Activated CD4-positive, alpha-beta T cell treated with anti-CD3 and anti-CD28 coated beads for 36 hours (primary cell): Measurements from ENCODE around the gene ASS1. TPM values are rescaled to one million over a fixed set of nuclear protein-coding genes. Genes with fewer than 3 reads are reported as not detected.

Experiments
- ATAC-seq: fragments of 200-7000 bp; cut with Tn5 transposase; one replicate; pipeline ENCODE4 v1.10.0; 2021; ENCODE audit warnings: mild to moderate bottlenecking, moderate library complexity
- CTCF ChIA-PET: fragments of 350-600 bp; sonication (Branson Sonifier 250); formaldehyde crosslinking; loops from one replicate; lab custom pipeline; 2021; ENCODE audit warnings: antibody characterized with exemption; lab: Charles Lee
- POLR2A ChIA-PET: fragments of 350-600 bp; sonication (Branson Sonifier 250); formaldehyde crosslinking; loops from one replicate; lab custom pipeline; 2021; ENCODE audit warnings: antibody characterized with exemption, inconsistent platforms; lab: Charles Lee
- DNase-seq: peaks from one replicate; pipeline ENCODE4 v3.0.0-alpha.2; 2020
- H3K27ac Mint-ChIP-seq: one replicate; pipeline ENCODE4 v1.8.0; 2021; ENCODE audit warnings: mixed read lengths
- H3K27me3 Mint-ChIP-seq: one replicate; pipeline ENCODE4 v1.8.0; 2021; ENCODE audit warnings: mixed read lengths
- H3K36me3 Mint-ChIP-seq: one replicate; pipeline ENCODE4 v1.8.0; 2021; ENCODE audit warnings: low read depth, mixed read lengths
- H3K4me1 Mint-ChIP-seq: one replicate; pipeline ENCODE4 v1.8.0; 2021; ENCODE audit warnings: mixed read lengths
- H3K4me3 Mint-ChIP-seq: one replicate; pipeline ENCODE4 v1.8.0; 2021; ENCODE audit warnings: mild to moderate bottlenecking, moderate library complexity, mixed read lengths
- H3K9me3 Mint-ChIP-seq: one replicate; pipeline ENCODE4 v1.8.0; 2021; ENCODE audit warnings: low read depth, mixed read lengths
- intact Hi-C, 2 experiments: fragments of 100-400 bp; cut with DNase I in 1 of 2; cut with micrococcal nuclease in 1 of 2; formaldehyde crosslinking; loops; one replicate each; pipeline versions ENCODE4 v1.14.2 to v1.15.1; 2022 to 2024; cut with DNase I, micrococcal nuclease
- total RNA-seq, 2 experiments: library from RNA; stranded (reverse); gene quantifications; one replicate each; pipeline ENCODE4 v1.2.3, GENCODE V29; 2021

ASS1 gene
- total RNA-seq, 2 experiments from 2014 or later, result 8.6 to 9.3 TPM

DNA sequence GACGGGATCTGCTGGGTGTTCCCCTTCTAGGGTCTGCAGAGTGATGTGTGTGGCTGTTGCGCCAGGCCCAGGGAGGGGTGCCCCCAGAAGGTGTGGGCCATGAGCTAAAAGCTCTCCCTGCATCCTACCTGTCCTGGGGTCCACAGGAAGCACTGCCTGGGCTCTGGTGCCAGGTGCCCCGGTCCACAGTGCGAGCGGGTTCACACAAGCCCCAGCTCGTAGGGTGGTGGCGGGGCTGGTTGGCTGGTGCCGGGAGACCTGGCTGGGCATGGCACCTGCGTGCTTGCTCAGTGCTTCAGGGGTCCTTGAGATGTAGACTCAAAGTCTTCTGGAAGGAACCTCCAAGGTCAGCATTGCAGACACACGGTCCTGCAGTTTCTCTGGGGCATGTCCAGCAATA, 25.5 kb downstream of the ASS1 start:
- H3K9me3 Mint-ChIP-seq, result no peaks in the 10 kb centered on the region
- DNase-seq, result no peak
- intact Hi-C loops, result no loop called here
- ChIA-PET CTCF (no interaction called here), POLR2A (no interaction called here)
- H3K27ac Mint-ChIP-seq, result no peak overlapping the region
- peaks cover 24% of the 10 kb centered on the region for H3K27me3 Mint-ChIP-seq
- no peak overlapping the region for H3K4me3 Mint-ChIP-seq
- ATAC-seq, result no peak
- H3K4me1 Mint-ChIP-seq, result no peaks in the 10 kb centered on the region
- H3K36me3 Mint-ChIP-seq, result no peaks in the 10 kb centered on the region

DNA sequence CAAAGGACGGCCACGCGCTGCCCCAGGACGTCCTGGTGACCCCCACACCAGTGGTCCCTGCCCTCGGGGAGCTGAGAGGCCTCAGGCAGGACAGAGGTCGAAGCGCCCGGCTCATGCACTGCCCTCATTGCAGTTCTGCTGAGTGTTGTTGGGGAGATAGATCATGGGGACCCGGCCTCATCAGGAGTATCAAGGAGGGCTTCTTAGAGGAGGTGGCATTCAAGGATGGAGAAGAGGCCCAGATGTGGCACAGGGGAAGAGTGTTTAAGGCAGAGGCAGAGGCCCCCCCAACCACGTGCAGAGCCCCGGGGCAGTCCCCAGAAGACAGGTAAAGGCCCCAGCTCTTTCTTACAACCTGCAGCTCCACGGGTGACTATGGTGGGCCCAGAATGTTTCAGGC, 26.2 kb downstream of the ASS1 start:
- Mint-ChIP-seq H3K36me3 (no peaks in the 10 kb centered on the region), H3K4me1 (no peaks in the 10 kb centered on the region), H3K4me3 (no peak overlapping the region), H3K27ac (no peak overlapping the region), H3K9me3 (no peaks in the 10 kb centered on the region), H3K27me3 (peaks cover 27% of the 10 kb centered on the region)
- CTCF ChIA-PET, result interaction anchor here (0.6 kb wide), 1 partner anchor 237 kb away, joined by 3 read pairs; no protein-coding TSS in a partner anchor
- DNase-seq, result no peak
- no peak for ATAC-seq
- POLR2A ChIA-PET, result no interaction called here
- intact Hi-C loops, result no loop called here

DNA sequence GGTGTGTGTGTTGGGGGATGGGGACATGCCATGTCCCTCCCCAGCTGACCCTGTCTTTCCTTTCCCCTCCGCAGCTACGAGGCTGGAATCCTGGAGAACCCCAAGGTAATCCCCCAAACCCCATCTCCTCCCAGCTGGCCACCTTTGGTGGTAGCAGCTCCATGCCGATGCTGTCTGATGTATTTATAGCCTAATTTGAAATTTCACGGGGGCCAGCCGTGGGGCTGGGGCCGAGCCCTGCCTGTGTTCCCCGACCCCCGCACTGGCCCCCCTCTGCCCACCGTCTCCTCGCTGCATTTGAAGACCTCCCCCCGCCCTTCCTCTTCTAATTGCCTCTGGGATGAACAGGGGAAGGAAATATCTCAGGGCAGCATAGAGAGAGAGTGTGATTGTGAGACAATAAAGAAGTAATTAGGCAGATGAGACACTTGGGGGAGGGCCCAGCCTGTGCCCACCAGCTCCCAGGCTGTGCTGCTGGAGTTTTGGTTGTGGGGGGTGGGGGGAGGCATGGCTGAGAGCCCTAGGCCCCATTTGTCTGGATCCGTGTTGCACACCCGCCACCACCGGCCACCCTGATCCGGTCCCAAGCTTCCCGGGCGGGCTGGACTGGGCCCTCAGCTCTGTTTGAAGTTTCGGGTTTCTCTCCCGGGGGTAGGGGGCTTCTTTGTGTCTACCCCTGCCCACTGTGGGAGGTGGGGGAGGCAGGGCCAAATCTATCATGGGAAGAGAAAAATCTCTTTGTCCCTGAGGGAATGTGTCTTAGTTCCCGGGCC, 26.8 kb downstream of the ASS1 start:
- ChIA-PET CTCF (interaction anchor here (0.6 kb wide), 1 partner anchor 236 kb away, joined by 3 read pairs; no protein-coding TSS in a partner anchor), POLR2A (no interaction called here)
- Mint-ChIP-seq H3K4me3 (no peak overlapping the region), H3K9me3 (no peaks in the 10 kb centered on the region), H3K4me1 (no peaks in the 10 kb centered on the region), H3K27ac (no peak overlapping the region), H3K36me3 (no peaks in the 10 kb centered on the region), H3K27me3 (peaks cover 25% of the 10 kb centered on the region)
- intact Hi-C loops, result no loop called here
- DNase-seq, result no peak
- ATAC-seq, result no peak

DNA sequence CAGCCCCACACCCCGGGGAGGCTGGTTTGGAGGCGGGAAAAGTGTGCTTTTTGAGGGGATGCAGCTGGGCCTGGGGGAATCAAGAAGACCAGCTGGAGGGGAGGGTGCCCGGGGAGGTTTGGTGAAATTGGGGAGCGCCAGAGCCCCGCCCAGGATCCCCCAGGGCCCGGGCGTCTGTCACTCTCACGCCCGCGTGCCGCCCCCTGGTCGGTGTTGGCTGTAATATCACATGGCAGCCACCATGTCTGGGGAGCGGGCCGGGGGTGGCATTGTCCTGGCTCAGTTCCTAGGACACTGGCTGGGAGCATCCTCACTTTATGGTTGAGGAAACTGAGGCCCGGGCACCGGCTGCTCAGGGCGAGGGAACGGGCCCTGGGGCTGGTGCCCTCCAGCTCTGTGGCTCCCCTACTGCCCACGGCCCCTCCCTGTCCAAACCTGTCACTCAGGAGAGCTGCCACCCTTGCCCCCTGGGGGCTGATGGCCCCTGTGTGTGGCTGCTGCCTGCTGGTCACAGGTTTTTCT, 27.5 kb downstream of the ASS1 start:
- POLR2A ChIA-PET, result no interaction called here
- Mint-ChIP-seq H3K4me1 (no peaks in the 10 kb centered on the region), H3K27ac (no peak overlapping the region), H3K36me3 (no peaks in the 10 kb centered on the region), H3K27me3 (peaks cover 21% of the 10 kb centered on the region), H3K9me3 (no peaks in the 10 kb centered on the region), H3K4me3 (no peak overlapping the region)
- ATAC-seq, result no peak
- no peak for DNase-seq
- intact Hi-C loops, result no loop called here
- CTCF ChIA-PET, result no interaction called here

DNA sequence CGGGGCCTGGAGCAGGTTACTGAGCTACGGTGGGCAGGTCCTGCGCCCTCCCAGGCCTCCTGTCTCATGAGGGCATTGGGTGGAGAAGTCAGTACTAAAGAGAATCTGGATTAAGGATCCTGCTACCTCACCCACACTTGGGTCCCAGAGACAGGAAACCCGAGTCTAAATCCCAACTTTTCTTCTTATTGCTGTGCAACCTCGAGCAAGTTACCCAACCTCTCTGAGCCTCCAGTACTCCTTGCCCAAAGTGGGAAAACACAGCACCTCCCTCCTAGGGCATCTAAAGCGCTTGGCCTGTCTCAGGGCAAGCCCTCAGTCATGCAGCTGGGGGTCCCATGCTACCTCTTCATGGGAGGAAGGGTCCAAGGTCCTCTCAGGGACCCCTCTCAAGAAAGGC, 28.2 kb downstream of the ASS1 start:
- intact Hi-C loops, result no loop called here
- Mint-ChIP-seq H3K4me1 (no peaks in the 10 kb centered on the region), H3K36me3 (no peaks in the 10 kb centered on the region), H3K27me3 (peaks cover 14% of the 10 kb centered on the region), H3K4me3 (no peak overlapping the region), H3K27ac (no peak overlapping the region), H3K9me3 (no peaks in the 10 kb centered on the region)
- POLR2A ChIA-PET, result no interaction called here
- no peak for DNase-seq
- CTCF ChIA-PET, result no interaction called here
- no peak for ATAC-seq

GRCh38 chr9:130473566-130473965, 28.8 kb downstream of the ASS1 start:
- ChIA-PET CTCF (interaction anchor here (0.6 kb wide), 1 partner anchor 111 kb away, joined by 4 read pairs; no protein-coding TSS in a partner anchor), POLR2A (no interaction called here)
- H3K4me3 Mint-ChIP-seq, result no peak overlapping the region
- no peaks in the 10 kb centered on the region for H3K9me3 Mint-ChIP-seq
- no peak overlapping the region for H3K27ac Mint-ChIP-seq
- DNase-seq (no peak), ATAC-seq (no peak)
- H3K27me3 Mint-ChIP-seq, result peaks cover 13% of the 10 kb centered on the region
- H3K36me3 Mint-ChIP-seq, result no peaks in the 10 kb centered on the region
- intact Hi-C loops, result no loop called here
- H3K4me1 Mint-ChIP-seq, result no peaks in the 10 kb centered on the region

DNA sequence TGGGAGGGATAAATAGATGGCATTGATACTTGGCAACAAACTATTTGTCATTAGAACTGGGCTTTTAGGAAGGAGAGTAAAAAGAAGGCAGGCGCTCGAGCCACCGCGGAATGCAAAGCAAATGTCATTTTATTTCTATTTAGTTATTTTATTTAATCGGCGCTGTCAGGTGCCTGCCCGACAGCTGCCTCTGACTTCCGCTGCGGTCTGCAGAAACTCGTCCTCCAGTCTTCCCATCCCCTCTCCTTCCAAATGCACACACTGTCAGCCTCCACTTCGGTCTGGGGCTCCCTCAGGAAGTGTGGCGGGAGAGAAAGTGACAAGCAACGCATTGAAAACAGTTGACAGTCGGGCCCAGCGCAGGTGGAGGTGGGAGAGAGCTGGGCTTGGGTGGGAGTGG, 29.3 kb downstream of the ASS1 start:
- CTCF ChIA-PET, result interaction anchor here (0.6 kb wide), 1 partner anchor 112 kb away, joined by 4 read pairs; no protein-coding TSS in a partner anchor
- intact Hi-C loops, result no loop called here
- peaks cover 13% of the 10 kb centered on the region for H3K27me3 Mint-ChIP-seq

DNA sequence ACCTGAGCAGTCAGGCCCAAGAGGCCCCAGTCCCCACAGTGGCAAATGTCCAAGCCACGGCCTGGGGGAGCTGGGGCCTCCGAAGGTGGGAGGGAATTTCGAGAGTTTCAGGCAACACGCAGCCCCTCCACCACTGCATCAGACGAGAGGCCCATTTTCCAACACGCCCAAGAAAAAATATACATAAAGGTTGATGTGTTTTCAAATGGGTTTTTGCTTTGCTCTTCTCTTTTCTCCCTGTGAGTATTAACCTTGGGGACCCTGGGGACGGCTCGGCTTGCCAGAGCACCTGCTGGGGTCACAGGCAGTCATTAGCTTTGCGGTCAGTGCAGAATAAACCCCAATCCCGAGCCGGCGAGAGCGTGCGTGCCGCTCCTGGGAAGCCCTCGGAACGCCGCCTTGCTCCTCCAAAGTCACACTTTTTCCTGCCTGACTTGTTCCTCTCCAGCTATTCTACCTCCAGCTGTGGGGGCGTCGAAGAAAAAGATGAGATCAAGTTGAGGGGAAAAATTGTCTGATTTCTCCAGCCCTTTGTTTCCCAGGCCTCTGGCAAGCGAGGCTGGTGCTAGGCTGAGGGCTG, 31.5 kb downstream of the ASS1 start:
- no peak overlapping the region for H3K4me3 Mint-ChIP-seq
- intact Hi-C loops, result no loop called here
- peaks cover 11% of the 10 kb centered on the region for H3K27me3 Mint-ChIP-seq
- no peak for ATAC-seq
- no peaks in the 10 kb centered on the region for H3K36me3 Mint-ChIP-seq
- no peak overlapping the region for H3K27ac Mint-ChIP-seq
- no peaks in the 10 kb centered on the region for H3K4me1 Mint-ChIP-seq
- no peaks in the 10 kb centered on the region for H3K9me3 Mint-ChIP-seq
- CTCF ChIA-PET, result interaction anchor here (0.5 to 0.7 kb wide), 2 partner anchors 478 to 750 kb away, joined by 3 read pairs; no protein-coding TSS in a partner anchor
- no peak for DNase-seq
- POLR2A ChIA-PET, result no interaction called here

More for the DNA sequence above, 29.3 kb downstream of the ASS1 start:
- ATAC-seq (no peak), DNase-seq (no peak)
- H3K27ac Mint-ChIP-seq, result no peak overlapping the region
- no peak overlapping the region for H3K4me3 Mint-ChIP-seq
- POLR2A ChIA-PET, result no interaction called here
- H3K4me1 Mint-ChIP-seq, result no peaks in the 10 kb centered on the region
- H3K9me3 Mint-ChIP-seq, result no peaks in the 10 kb centered on the region
- no peaks in the 10 kb centered on the region for H3K36me3 Mint-ChIP-seq

GRCh38 chr9:130477564-130477963, 32.8 kb downstream of the ASS1 start:
- Mint-ChIP-seq H3K27ac (no peak overlapping the region), H3K4me3 (no peak overlapping the region), H3K9me3 (no peaks in the 10 kb centered on the region), H3K4me1 (no peaks in the 10 kb centered on the region), H3K27me3 (peaks cover 9% of the 10 kb centered on the region), H3K36me3 (no peaks in the 10 kb centered on the region)
- DNase-seq (no peak), ATAC-seq (no peak)
- intact Hi-C loops, result no loop called here
- POLR2A ChIA-PET, result no interaction called here
- CTCF ChIA-PET, result interaction anchor here (0.7 to 1.2 kb wide), 3 partner anchors 10 to 52 kb away, joined by 3 to 4 read pairs (median 4); no protein-coding TSS in a partner anchor

- H3K4me3 Mint-ChIP-seq, result no peak overlapping the region
- ChIA-PET POLR2A (no interaction called here), CTCF (interaction anchor here (0.5 to 1.2 kb wide), 3 partner anchors 15 to 52 kb away, joined by 3 to 4 read pairs (median 4); no protein-coding TSS in a partner anchor)
- no peak overlapping the region for H3K27ac Mint-ChIP-seq
- intact Hi-C loops, result no loop called here
- ATAC-seq (no peak), DNase-seq (no peak)
- no peaks in the 10 kb centered on the region for H3K9me3 Mint-ChIP-seq
- no peaks in the 10 kb centered on the region for H3K4me1 Mint-ChIP-seq
- no peaks in the 10 kb centered on the region for H3K36me3 Mint-ChIP-seq
- peaks cover 13% of the 10 kb centered on the region for H3K27me3 Mint-ChIP-seq
Measured at GRCh38 chr9:130478152-130478551, 33.4 kb downstream of the ASS1 start.

DNA sequence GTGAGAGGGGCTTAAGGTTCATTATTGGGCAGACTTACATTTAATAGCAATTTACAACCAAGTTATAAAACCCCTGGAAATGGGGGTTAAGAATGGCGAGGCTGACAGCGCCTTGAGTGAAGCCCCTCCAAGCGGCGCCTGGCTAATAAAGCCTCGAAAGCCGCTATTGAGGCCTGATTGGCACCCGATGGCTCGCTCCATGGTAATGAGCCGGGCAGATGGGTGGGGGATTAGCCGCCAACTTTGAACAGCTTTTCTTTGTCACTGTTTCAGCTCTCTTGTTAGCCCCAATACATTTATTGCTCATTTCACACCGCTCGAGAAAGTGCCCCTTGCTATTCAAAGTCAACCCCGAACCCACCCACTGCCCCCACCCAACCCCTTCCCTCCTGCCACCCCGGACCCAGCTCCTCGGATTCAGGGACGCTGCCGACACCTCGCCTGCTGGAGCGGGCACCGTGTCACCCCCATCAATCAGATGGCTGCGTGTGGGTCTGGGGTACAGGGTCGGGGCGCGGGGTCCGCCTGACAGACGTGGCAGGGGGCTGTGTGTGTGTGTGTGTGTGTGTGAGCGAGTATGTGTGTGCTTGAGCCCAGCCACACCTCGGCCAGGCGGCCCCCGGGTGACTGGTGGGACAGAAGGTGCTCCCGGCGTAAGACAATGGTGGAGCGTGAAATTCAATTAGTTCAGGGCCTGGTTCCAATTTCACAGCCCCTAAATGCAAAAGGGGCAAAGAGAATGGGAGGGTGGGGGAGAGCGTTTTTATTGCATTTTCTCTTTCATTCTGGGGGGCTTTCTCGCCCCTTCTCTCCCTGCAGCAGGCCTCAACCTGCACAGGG, 34.2 kb downstream of the ASS1 start:
- ChIA-PET CTCF (interaction anchor here (0.5 kb wide), 1 partner anchor 51 kb away, joined by 4 read pairs; no protein-coding TSS in a partner anchor), POLR2A (no interaction called here)
- peaks cover 14% of the 10 kb centered on the region for H3K27me3 Mint-ChIP-seq
- intact Hi-C loops, result no loop called here
- no peaks in the 10 kb centered on the region for H3K9me3 Mint-ChIP-seq
- H3K36me3 Mint-ChIP-seq, result no peaks in the 10 kb centered on the region
- H3K4me1 Mint-ChIP-seq, result no peaks in the 10 kb centered on the region
- H3K4me3 Mint-ChIP-seq, result no peak overlapping the region
- ATAC-seq (no peak), DNase-seq (no peak)
- H3K27ac Mint-ChIP-seq, result no peak overlapping the region
